B cell (primary cell): ENCODE data around the gene CHD5.

ENCODE experiments used
- CTCF ChIP-seq: fragments of 200-600 bp; IDR thresholded peaks from one replicate; pipeline ENCODE4 v1.8.0; 2022; ENCODE audit warnings: antibody characterized with exemption, mild to moderate bottlenecking
- EZH2 ChIP-seq: IDR thresholded peaks from 2 replicates; pipeline ENCODE4 v1.6.1; 2012; ENCODE audit warnings: borderline replicate concordance, low read depth, mild to moderate bottlenecking, moderate library complexity, low read length; ENCODE audit not compliant: insufficient read depth, poor library complexity, severe bottlenecking

GRCh38 chr1:6167391-6168303, 12.5 kb downstream of the CHD5 start:
- TF ChIP-seq EZH2 (no peak), CTCF (no peak)
